ENCODE data around the gene MEGF8.

Gene MEGF8

DNA sequence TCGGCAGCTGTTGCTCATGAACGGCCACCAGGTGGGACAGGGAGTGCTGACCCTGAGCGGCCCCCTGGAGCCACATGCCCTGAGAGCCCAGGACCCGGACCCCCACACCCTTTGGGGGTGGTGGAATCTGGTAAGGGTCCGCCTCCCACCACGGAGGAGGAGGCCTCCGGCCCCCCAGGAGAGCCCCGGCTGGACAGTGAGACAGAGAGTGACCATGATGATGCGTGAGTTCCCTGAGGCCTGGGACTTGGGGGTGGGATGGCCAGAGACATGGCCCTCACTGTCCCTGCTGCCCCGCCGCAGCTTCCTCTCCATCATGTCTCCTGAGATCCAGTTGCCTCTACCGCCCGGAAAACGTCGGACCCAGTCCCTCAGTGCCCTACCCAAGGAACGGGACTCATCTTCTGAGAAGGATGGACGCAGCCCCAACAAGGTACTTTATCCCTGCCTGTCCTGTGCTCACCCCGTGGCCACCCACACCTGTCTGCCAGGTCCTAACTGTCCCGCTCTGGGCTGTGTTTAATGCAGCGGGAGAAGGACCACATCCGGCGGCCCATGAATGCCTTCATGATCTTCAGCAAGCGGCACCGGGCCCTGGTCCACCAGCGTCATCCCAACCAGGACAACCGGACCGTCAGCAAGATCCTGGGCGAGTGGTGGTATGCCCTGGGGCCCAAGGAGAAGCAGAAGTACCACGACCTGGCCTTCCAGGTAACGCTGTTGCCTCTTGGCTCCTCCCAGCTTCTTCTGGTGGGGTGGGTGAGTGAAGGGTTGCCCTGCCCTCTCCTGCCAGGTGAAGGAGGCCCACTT lies 38.2 kb upstream of the MEGF8 start:
- no peak for FAIRE-seq
- TF ChIP-seq, protein P1, sequence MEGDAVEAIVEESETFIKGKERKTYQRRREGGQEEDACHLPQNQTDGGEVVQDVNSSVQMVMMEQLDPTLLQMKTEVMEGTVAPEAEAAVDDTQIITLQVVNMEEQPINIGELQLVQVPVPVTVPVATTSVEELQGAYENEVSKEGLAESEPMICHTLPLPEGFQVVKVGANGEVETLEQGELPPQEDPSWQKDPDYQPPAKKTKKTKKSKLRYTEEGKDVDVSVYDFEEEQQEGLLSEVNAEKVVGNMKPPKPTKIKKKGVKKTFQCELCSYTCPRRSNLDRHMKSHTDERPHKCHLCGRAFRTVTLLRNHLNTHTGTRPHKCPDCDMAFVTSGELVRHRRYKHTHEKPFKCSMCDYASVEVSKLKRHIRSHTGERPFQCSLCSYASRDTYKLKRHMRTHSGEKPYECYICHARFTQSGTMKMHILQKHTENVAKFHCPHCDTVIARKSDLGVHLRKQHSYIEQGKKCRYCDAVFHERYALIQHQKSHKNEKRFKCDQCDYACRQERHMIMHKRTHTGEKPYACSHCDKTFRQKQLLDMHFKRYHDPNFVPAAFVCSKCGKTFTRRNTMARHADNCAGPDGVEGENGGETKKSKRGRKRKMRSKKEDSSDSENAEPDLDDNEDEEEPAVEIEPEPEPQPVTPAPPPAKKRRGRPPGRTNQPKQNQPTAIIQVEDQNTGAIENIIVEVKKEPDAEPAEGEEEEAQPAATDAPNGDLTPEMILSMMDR (IDR thresholded peaks at IDR 0.05; ENCODE audit: insufficient read depth, missing control alignments), result no peak
- no peak for DNase-seq (ENCODE audit: insufficient read length, low spot score)

- FAIRE-seq (no peak), DNase-seq (ENCODE audit: insufficient read length, low spot score) (no peak)
- TF ChIP-seq, protein P1 (IDR thresholded peaks at IDR 0.05; ENCODE audit: insufficient read depth, missing control alignments), result no peak
Measured at GRCh38 chr19:42287827-42288107, 37.7 kb upstream of the MEGF8 start.

- DNase-seq (ENCODE audit: insufficient read length, low spot score) (no peak), FAIRE-seq (no peak)
- TF ChIP-seq, protein P1 (IDR thresholded peaks at IDR 0.05; ENCODE audit: insufficient read depth, missing control alignments), result no peak
Measured at GRCh38 chr19:42288387-42288786, 37.0 kb upstream of the MEGF8 start.

GRCh38 chr19:42288881-42289555 lies 36.4 kb upstream of the MEGF8 start:
- FAIRE-seq (no peak), DNase-seq (ENCODE audit: insufficient read length, low spot score) (no peak)
- TF ChIP-seq, protein P1 (IDR thresholded peaks at IDR 0.05; ENCODE audit: insufficient read depth, missing control alignments), result no peak

- no peak for FAIRE-seq
- DNase-seq (ENCODE audit: insufficient read length, low spot score), result no peak
- TF ChIP-seq, protein P1 (IDR thresholded peaks at IDR 0.05; ENCODE audit: insufficient read depth, missing control alignments), result no peak
Measured at GRCh38 chr19:42289556-42290041, 35.8 kb upstream of the MEGF8 start.

DNA sequence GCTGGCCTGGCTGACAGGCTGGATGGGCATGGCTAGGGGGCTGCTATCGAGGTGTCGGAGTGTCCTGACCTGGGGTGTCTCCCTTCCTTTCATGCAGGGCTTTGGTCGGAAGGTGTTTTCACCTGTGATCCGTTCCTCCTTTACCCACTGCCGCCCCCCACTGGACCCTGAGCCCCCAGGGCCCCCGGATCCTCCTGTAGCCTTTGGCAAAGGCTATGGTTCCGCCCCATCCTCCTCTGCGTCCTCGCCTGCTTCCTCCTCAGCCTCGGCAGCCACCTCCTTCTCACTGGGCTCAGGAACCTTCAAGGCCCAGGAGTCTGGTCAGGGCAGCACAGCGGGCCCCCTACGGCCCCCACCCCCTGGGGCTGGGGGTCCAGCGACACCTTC lies 35.3 kb upstream of the MEGF8 start:
- no peak for DNase-seq (ENCODE audit: insufficient read length, low spot score)
- FAIRE-seq, result no peak
- TF ChIP-seq, protein P1 (IDR thresholded peaks at IDR 0.05; ENCODE audit: insufficient read depth, missing control alignments), result no peak

Data from D721Med (cell line).